Ascending aorta (tissue), 2 donors: ENCODE results near the gene GLB1L3. TPM values are rescaled to one million over a fixed set of nuclear protein-coding genes. Genes with fewer than 3 reads are reported as not detected.
"Not testable (repeated sequence)": the region's sequence is repeated elsewhere in the genome, so short reads cannot be mapped to it uniquely, and the experiment has no call there.

Source experiments
- DNase-seq, 2 donors: peaks; one replicate each; pipeline ENCODE4 v3.0.0-alpha.2; 2019; ENCODE audit warnings: low spot score in 2 of 2
- H3K27ac ChIP-seq, 2 donors: fragments of 200-600 bp; sonication (generic); one replicate each; pipeline ENCODE4 v1.5.1; 2016 to 2017; ENCODE audit warnings: mild to moderate bottlenecking in 1 of 2
- H3K27me3 ChIP-seq: fragments of 200-600 bp; sonication (generic); one replicate; pipeline ENCODE4 v1.5.1; 2017
- H3K36me3 ChIP-seq, 2 donors: fragments of 200-600 bp; sonication (generic); one replicate each; pipeline ENCODE4 v1.5.1; 2016
- H3K4me1 ChIP-seq, 2 donors: fragments of 200-600 bp; sonication (generic); one replicate each; pipeline ENCODE4 v1.5.1; 2016 to 2017; ENCODE audit warnings: mild to moderate bottlenecking in 1 of 2
- H3K4me3 ChIP-seq, 2 donors: fragments of 200-600 bp; sonication (generic); one replicate each; pipeline ENCODE4 v1.5.1; 2016 to 2017; ENCODE audit warnings: mild to moderate bottlenecking in 1 of 2
- H3K9me3 ChIP-seq, 2 donors: fragments of 200-600 bp; sonication (generic); one replicate each; pipeline ENCODE4 v1.5.1; 2016
- CTCF ChIP-seq, 3 experiments: fragments of 200-600 bp in 2 of 3; fragments of 450-650 bp in 1 of 3; sonication (generic) in 2 of 3; IDR thresholded peaks; one replicate each; pipeline ENCODE4 v1.5.1; 2016 to 2019; ENCODE audit warnings: antibody characterized with exemption in 3 of 3, mild to moderate bottlenecking in 1 of 3, moderate library complexity in 1 of 3
- intact Hi-C: fragments of 100-400 bp; cut with DNase I; formaldehyde crosslinking; loops from one replicate; pipeline ENCODE4 v1.15.1; 2023
- total RNA-seq: library from RNA; depleted of rRNA; stranded (reverse); fragments of >200 nt; gene quantifications from one replicate; pipeline ENCODE4 v1.1.0, GENCODE V29; 2016

GLB1L3 gene
- total RNA-seq, 1 donor from 2014 or later: not detected

- intact Hi-C loops: loop anchor here (1.0 to 5.0 kb wide), 3 partner anchors 28 to 300 kb away; partner anchors contain the start of genes GLB1L2 and VPS26B
- H3K27me3 ChIP-seq: no peaks in the 10 kb centered on the region
- H3K27ac ChIP-seq: peak overlapping the region; percentile 20 to 45
- peaks cover 14 to 31% of the 10 kb centered on the region in 2 donors for H3K36me3 ChIP-seq
- no peak for TF ChIP-seq CTCF (IDR thresholded peaks at IDR 0.05)
- no peak for DNase-seq
- peak overlapping the region; percentile 82 to 84 for H3K4me3 ChIP-seq
- H3K9me3 ChIP-seq: no peaks in the 10 kb centered on the region
- H3K4me1 ChIP-seq: peaks cover 0 to 15% of the 10 kb centered on the region in 2 donors
Measured at GRCh38 chr11:134252346-134253187, 23.6 kb upstream of the GLB1L3 start.

GRCh38 chr11:134253188-134253993 is 22.8 kb upstream of the GLB1L3 start, which contains the start of the genes ACAD8 and THYN1:
TSS of gene ACAD8 (plus strand) at chr11:134253568. CDS start at chr11:134253601, 33 bp downstream.
TSS of gene THYN1 (minus strand) at chr11:134253352. CDS start at chr11:134252882, 470 bp downstream.
- intact Hi-C loops: loop anchor here (1.0 to 5.0 kb wide), 3 partner anchors 29 to 301 kb away; partner anchors contain the start of genes GLB1L2 and VPS26B
- peak; percentile 83 to 98 for DNase-seq
- peak within 1 kb of the TSS; percentile 82 to 84 for H3K4me3 ChIP-seq
- peak within 1 kb of the TSS; percentile 44 to 45 for H3K27ac ChIP-seq
- no peaks in the 10 kb centered on the region for H3K9me3 ChIP-seq
- H3K4me1 ChIP-seq: peaks cover 0 to 15% of the 10 kb centered on the region in 2 donors
- peak in 2 of 3 experiments; percentile 31 to 45 for TF ChIP-seq CTCF (IDR thresholded peaks at IDR 0.05)
- peaks cover 10 to 29% of the 10 kb centered on the region in 2 donors for H3K36me3 ChIP-seq
- H3K27me3 ChIP-seq: no peaks in the 10 kb centered on the region

- H3K27me3 ChIP-seq: no peaks in the 10 kb centered on the region
- H3K9me3 ChIP-seq: no peaks in the 10 kb centered on the region
- intact Hi-C loops: loop anchor here (5.0 kb wide), 1 partner anchor 302 kb away; no protein-coding TSS in a partner anchor
- H3K4me3 ChIP-seq: peak overlapping the region; percentile 82 to 84
- H3K36me3 ChIP-seq: peaks cover 10 to 29% of the 10 kb centered on the region in 2 donors
- peaks cover 0 to 15% of the 10 kb centered on the region in 2 donors for H3K4me1 ChIP-seq
- DNase-seq: no peak
- no peak for TF ChIP-seq CTCF (IDR thresholded peaks at IDR 0.05)
- H3K27ac ChIP-seq: no peak overlapping the region
Measured at GRCh38 chr11:134254433-134255183, 21.6 kb upstream of the GLB1L3 start.

- H3K4me3 ChIP-seq, intact Hi-C loops, H3K27ac ChIP-seq, DNase-seq, H3K27me3 ChIP-seq, H3K9me3 ChIP-seq: not testable (repeated sequence)
- H3K4me1 ChIP-seq: peaks cover 0 to 15% of the 10 kb centered on the region in 2 donors
- H3K36me3 ChIP-seq: peaks cover 14 to 32% of the 10 kb centered on the region in 2 donors
Measured at GRCh38 chr11:134255184-134255561, 21.0 kb upstream of the GLB1L3 start.

- Histone ChIP-seq H3K36me3 (peaks cover 28 to 39% of the 10 kb centered on the region in 2 donors), H3K9me3 (no peaks in the 10 kb centered on the region), H3K4me1 (peaks cover 0 to 11% of the 10 kb centered on the region in 2 donors), H3K27me3 (no peaks in the 10 kb centered on the region), H3K4me3 (no peak overlapping the region), H3K27ac (no peak overlapping the region)
- intact Hi-C loops: no loop called here
- TF ChIP-seq CTCF (IDR thresholded peaks at IDR 0.05): no peak
- no peak for DNase-seq
Measured at GRCh38 chr11:134257101-134257500, 19.1 kb upstream of the GLB1L3 start.
